B cell (primary cell): ENCODE results near the gene BST2.

Experiments used
- CTCF ChIP-seq: fragments of 200-600 bp; IDR thresholded peaks from one replicate; pipeline ENCODE4 v1.8.0; 2022; ENCODE audit warnings: antibody characterized with exemption, mild to moderate bottlenecking
- EZH2 ChIP-seq: IDR thresholded peaks from 2 replicates; pipeline ENCODE4 v1.6.1; 2012; ENCODE audit warnings: borderline replicate concordance, low read depth, mild to moderate bottlenecking, moderate library complexity, low read length; ENCODE audit not compliant: insufficient read depth, poor library complexity, severe bottlenecking

GRCh38 chr19:17445526-17446165 is 40.2 kb upstream of the BST2 start:
- TF ChIP-seq CTCF, result no peak
- no peak for TF ChIP-seq EZH2
